NB4 (cell line): ENCODE measurements around the gene SCP2.

Experiments
- DNase-seq: peaks from one replicate; pipeline ENCODE4 v3.0.0; 2010; ENCODE audit warnings: low read depth
- H3K4me3 ChIP-seq: one replicate; pipeline ENCODE4 v1.5.1; 2011; ENCODE audit warnings: mild to moderate bottlenecking, low read depth, low read length, moderate library complexity
- CTCF ChIP-seq: IDR thresholded peaks from one replicate; pipeline ENCODE4 v1.5.1; 2012; ENCODE audit warnings: low read depth, low read length
- MYC ChIP-seq: IDR thresholded peaks from 2 replicates; pipeline ENCODE4 v1.6.1; 2011; ENCODE audit warnings: low read depth, low read length
- POLR2A ChIP-seq: IDR thresholded peaks from 2 replicates; pipeline ENCODE4 v1.6.1; 2011; ENCODE audit warnings: mild to moderate bottlenecking; ENCODE audit not compliant: insufficient read length; ENCODE audit errors: extremely low read depth
- TF ChIP-seq, protein P1 (sequence below): IDR thresholded peaks from 2 replicates; pipeline ENCODE4 v1.6.1; 2011; ENCODE audit warnings: low read depth, low read length

Gene SCP2

DNA sequence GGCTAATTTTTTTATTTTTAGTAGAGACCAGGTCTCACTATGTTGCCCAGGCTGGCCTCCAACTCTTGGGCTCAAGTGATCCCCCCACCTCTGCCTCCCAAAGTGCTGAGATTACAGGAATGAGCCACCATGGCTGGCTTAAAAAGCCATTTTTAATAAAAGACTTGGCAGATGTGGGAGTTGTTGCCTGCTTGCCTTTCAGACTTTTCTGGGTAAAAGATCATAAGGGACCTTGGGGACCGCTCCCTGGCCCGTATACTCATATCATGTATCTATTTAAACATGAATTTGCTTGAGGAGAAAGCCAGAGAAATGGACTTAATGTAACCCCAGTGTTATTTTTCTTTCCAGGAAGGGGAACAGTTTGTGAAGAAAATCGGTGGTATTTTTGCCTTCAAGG is 111.5 kb downstream of the SCP2 start:
- TF ChIP-seq MYC: no peak
- TF ChIP-seq CTCF: no peak
- TF ChIP-seq, protein P1, sequence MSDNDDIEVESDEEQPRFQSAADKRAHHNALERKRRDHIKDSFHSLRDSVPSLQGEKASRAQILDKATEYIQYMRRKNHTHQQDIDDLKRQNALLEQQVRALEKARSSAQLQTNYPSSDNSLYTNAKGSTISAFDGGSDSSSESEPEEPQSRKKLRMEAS: no peak
- TF ChIP-seq POLR2A: no peak
- DNase-seq: no peak
- H3K4me3 ChIP-seq: no peak overlapping the region

DNA sequence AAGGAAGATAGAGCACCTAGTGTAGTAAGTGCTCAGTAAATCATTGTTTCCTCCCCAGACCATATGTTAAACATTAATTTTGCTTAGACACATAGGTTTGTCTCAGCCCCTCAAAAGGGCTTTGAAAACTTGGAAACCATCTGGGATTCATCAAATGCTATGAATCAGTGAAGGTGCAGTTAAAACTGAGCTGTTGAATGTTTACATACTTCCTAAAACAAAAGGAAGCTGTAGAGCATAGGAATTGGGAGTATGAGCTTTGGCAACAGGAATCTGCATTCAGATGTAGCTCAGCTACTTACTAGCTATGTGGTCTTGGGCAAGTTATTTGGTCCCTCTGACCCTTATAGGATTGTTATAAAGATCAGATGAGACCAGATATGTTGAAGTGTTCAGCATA is 116.2 kb downstream of the SCP2 start:
- no peak for DNase-seq
- TF ChIP-seq, protein P1: no peak
- TF ChIP-seq MYC (no peak), CTCF (no peak), POLR2A (no peak)
- H3K4me3 ChIP-seq: no peak overlapping the region

GRCh38 chr1:53044926-53045325 is 117.8 kb downstream of the SCP2 start:
- H3K4me3 ChIP-seq: no peak overlapping the region
- TF ChIP-seq POLR2A (no peak), MYC (no peak), CTCF (no peak)
- TF ChIP-seq, protein P1: no peak
- no peak for DNase-seq

DNA sequence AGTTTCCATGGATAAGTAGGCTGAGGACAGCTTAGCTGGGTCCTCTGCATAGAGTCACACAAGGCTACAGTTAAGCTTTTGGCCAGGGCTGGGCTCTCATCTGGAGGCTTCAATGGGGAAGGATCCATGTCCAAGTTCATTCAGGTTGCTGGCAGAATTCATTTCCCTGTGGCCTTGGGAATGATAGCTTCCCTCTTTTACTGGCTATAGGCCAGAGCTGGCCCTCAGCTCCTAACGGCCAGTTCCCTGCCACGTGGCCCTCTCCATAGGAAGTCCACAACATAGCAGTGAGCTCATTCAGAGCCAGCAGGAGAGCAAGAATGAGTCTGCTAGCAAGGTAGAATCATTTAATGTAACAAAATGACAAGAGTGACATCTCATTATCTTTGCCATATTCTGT is 119.9 kb downstream of the SCP2 start:
- TF ChIP-seq POLR2A (no peak), CTCF (no peak)
- DNase-seq: no peak
- H3K4me3 ChIP-seq: no peak overlapping the region

GRCh38 chr1:53047737-53048736 is 121.0 kb downstream of the SCP2 start:
- TF ChIP-seq POLR2A (no peak), MYC (no peak), CTCF (no peak)
- TF ChIP-seq, protein P1: no peak
- no peak overlapping the region for H3K4me3 ChIP-seq
- no peak for DNase-seq
